HepG2 (cell line): Measurements from ENCODE around the gene GALNT12.

ENCODE experiments used
- E2F5 ChIP-seq: sonication (generic); formaldehyde crosslinking; conservative IDR thresholded peaks from 2 replicates; pipeline ENCODE4 v1.4.0; 2020; ENCODE audit warnings: missing genetic modification reagents
- ELF4 ChIP-seq: sonication (generic); formaldehyde crosslinking; IDR thresholded peaks from 2 replicates; pipeline ENCODE4 v1.5.0; 2020; ENCODE audit warnings: missing genetic modification reagents, mild to moderate bottlenecking, moderate library complexity, borderline replicate concordance
- NFAT5 ChIP-seq: sonication (generic); formaldehyde crosslinking; IDR thresholded peaks from 2 replicates; pipeline ENCODE4 v1.4.0; 2020; ENCODE audit warnings: missing genetic modification reagents
- POLR2AphosphoS5 ChIP-seq: IDR thresholded peaks from 2 replicates; pipeline ENCODE4 v1.6.1; 2012; ENCODE audit warnings: low read depth, low read length
- ZNF274 ChIP-seq: sonication (generic); formaldehyde crosslinking; IDR thresholded peaks from 2 replicates; pipeline ENCODE4 v1.5.1; 2020; ENCODE audit warnings: mild to moderate bottlenecking, missing genetic modification reagents

- TF ChIP-seq E2F5 (CRISPR knock-in tag) (no peak), ZNF274 (CRISPR knock-in tag) (no peak), POLR2AphosphoS5 (no peak), NFAT5 (CRISPR knock-in tag) (no peak), ELF4 (CRISPR knock-in tag) (no peak)
These were observed 943 bp downstream of the GALNT12 start for GRCh38 chr9:98808411-98808815.
